Lung (tissue), 12 donors: Measurements from ENCODE around the gene NSD2. TPM values are rescaled to one million over a fixed set of nuclear protein-coding genes. Genes with fewer than 3 reads are reported as not detected.

Experiments used
- ATAC-seq: fragments of 200-7000 bp; cut with Tn5 transposase; one replicate; pipeline ENCODE4 v1.9.1; 2020; ENCODE audit warnings: moderate number of reproducible peaks; ENCODE audit not compliant: insufficient read depth, low FRiP score
- DNase-seq, 3 donors: peaks; one replicate each; pipeline ENCODE4 v3.0.0-alpha.2; 2013 to 2017
- H3K27ac ChIP-seq, 2 donors: one replicate each; pipeline ENCODE4 v1.5.1; 2013; ENCODE audit warnings: mild to moderate bottlenecking in 2 of 2, moderate library complexity in 2 of 2, control low read depth in 1 of 2, inconsistent platforms in 1 of 2, low read depth in 1 of 2, low read length in 1 of 2
- H3K27me3 ChIP-seq, 3 donors: one replicate each; pipeline ENCODE4 v1.5.1; 2013; ENCODE audit warnings: low read length in 2 of 3; ENCODE audit not compliant: control insufficient read depth in 3 of 3, insufficient read depth in 3 of 3
- H3K36me3 ChIP-seq, 4 donors: one replicate each; pipeline ENCODE4 v1.5.1; 2013; ENCODE audit warnings: low read length in 4 of 4, mild to moderate bottlenecking in 1 of 4, moderate library complexity in 1 of 4; ENCODE audit not compliant: control insufficient read depth in 4 of 4, insufficient read depth in 4 of 4
- H3K4me1 ChIP-seq, 5 donors: one replicate each; pipeline ENCODE4 v1.5.1; 2013; ENCODE audit warnings: low read length in 5 of 5, mild to moderate bottlenecking in 2 of 5, moderate library complexity in 1 of 5; ENCODE audit not compliant: control insufficient read depth in 5 of 5, insufficient read depth in 5 of 5
- H3K4me3 ChIP-seq: one replicate; pipeline ENCODE4 v1.5.1; 2013; ENCODE audit warnings: mild to moderate bottlenecking, control low read depth, moderate library complexity
- H3K9ac ChIP-seq, 2 donors: one replicate each; pipeline ENCODE4 v1.5.1; 2013; ENCODE audit warnings: low read length in 2 of 2, control low read depth in 1 of 2; ENCODE audit not compliant: insufficient read depth in 1 of 2
- H3K9me3 ChIP-seq, 4 donors: one replicate each; pipeline ENCODE4 v1.5.1; 2013; ENCODE audit warnings: low read length in 3 of 4, mild to moderate bottlenecking in 1 of 4, moderate library complexity in 1 of 4; ENCODE audit not compliant: control insufficient read depth in 4 of 4, insufficient read depth in 3 of 4
- CTCF ChIP-seq: IDR thresholded peaks from 2 replicates; pipeline ENCODE4 v1.5.1; 2012; ENCODE audit warnings: mild to moderate bottlenecking; ENCODE audit errors: control extremely low read depth, extremely low read depth
- WGBS, 2 donors: extraction: QIAGEN DNeasy Blood & Tissue Kit; methylation state at CpG; one replicate each; pipeline ENCODE4 v1.1.7; 2013; 5-methylcytosine and 5-hydroxymethylcytosine counted together
- polyA plus RNA-seq, 2 donors: library from polyadenylated mRNA; stranded (reverse); fragments of 200-250 nt; gene quantifications; one replicate each; pipeline ENCODE4 v1.2.1, GENCODE V29; 2013
- total RNA-seq, 2 donors: library from RNA; depleted of rRNA in 1 of 2; stranded (reverse); fragments of >200 nt in 1 of 2; gene quantifications; one replicate each; pipeline ENCODE4 v1.2.1, GENCODE V29; 2014 to 2021
- donor health status: control.
- donor health status: control.
- donor health status: Bipolar disorder and iron deficiency.
- donor health status: healthy.
- donor health status: DM: yes; HTN: yes; CAD: no.

Gene NSD2
- total and polyA plus RNA-seq, 4 donors = 12.7 to 66.2 (median 28.3) TPM

- Histone ChIP-seq H3K36me3 (peaks cover 8 to 19% (median 9%) of the 10 kb centered on the region in 4 donors), H3K9me3 (no peaks in the 10 kb centered on the region), H3K4me3 (no peak overlapping the region), H3K4me1 (no peaks in the 10 kb centered on the region), H3K9ac (no peak overlapping the region), H3K27me3 (no peaks in the 10 kb centered on the region), H3K27ac (no peak overlapping the region)
- no peak for ATAC-seq
- no peak for TF ChIP-seq CTCF
- DNase-seq = no peak
- 96 to 97% methylated on average over 7 of the region's 7 CpGs for WGBS, 2 donors
Observed at GRCh38 chr4:1922821-1923220, 51.6 kb downstream of the NSD2 start.

GRCh38 chr4:1927675-1928074 lies 56.5 kb downstream of the NSD2 start:
- WGBS, 2 donors = 73 to 78% methylated on average over 2 to 3 of the region's 3 CpGs
- no peaks in the 10 kb centered on the region for H3K9me3 ChIP-seq
- DNase-seq (peak in 1 of 3 donors; percentile 14), ATAC-seq (no peak)
- no peaks in the 10 kb centered on the region for H3K4me1 ChIP-seq
- H3K27ac ChIP-seq = no peak overlapping the region
- no peak overlapping the region for H3K4me3 ChIP-seq
- TF ChIP-seq CTCF = no peak
- H3K36me3 ChIP-seq = peaks cover 0 to 15% (median 12%) of the 10 kb centered on the region in 4 donors
- H3K9ac ChIP-seq = no peak overlapping the region
- H3K27me3 ChIP-seq = no peaks in the 10 kb centered on the region

GRCh38 chr4:1928356-1929239 lies 57.4 kb downstream of the NSD2 start:
- Histone ChIP-seq H3K9ac (no peak overlapping the region), H3K9me3 (no peaks in the 10 kb centered on the region), H3K27me3 (no peaks in the 10 kb centered on the region), H3K4me1 (no peaks in the 10 kb centered on the region), H3K27ac (no peak overlapping the region), H3K36me3 (peaks cover 0 to 17% (median 13%) of the 10 kb centered on the region in 4 donors), H3K4me3 (no peak overlapping the region)
- DNase-seq (no peak), ATAC-seq (no peak)
- no peak for TF ChIP-seq CTCF
- 46 to 73% methylated on average over 13 of the region's 13 CpGs for WGBS, 2 donors
